ENCODE results near the gene CHRNB4.
"Not testable (repeated sequence)": the region's sequence is repeated elsewhere in the genome, so short reads cannot be mapped to it uniquely, and the experiment has no call there.

Gene CHRNB4

GRCh38 chr15:78614021-78614420, 27.0 kb downstream of the CHRNB4 start:
- DNase-seq = no peak

- DNase-seq = not testable (repeated sequence)
Measured at GRCh38 chr15:78609551-78609950, 31.5 kb downstream of the CHRNB4 start.

GRCh38 chr15:78605680-78606079, 35.3 kb downstream of the CHRNB4 start:
- no peak for DNase-seq

DNA sequence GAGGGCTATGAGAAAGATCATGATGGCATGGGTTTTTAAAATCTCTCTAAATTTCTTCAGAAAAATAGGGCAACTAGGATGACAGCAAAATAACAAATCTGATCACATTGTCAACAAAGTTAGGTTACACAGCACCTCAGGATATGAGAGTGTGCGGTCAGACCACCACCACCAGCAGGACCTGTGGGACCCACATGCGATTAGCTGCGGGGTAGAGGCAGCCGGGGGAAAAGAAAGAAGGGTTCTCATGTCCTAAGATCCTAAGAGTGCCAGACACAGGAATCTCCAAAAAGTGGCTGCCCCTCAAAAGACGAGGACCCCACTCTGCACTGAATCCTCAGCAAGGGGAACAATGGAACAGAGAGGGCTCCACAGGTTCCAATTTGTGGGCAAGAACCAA, 35.8 kb downstream of the CHRNB4 start:
- no peak for DNase-seq

GRCh38 chr15:78604420-78604819, 36.6 kb downstream of the CHRNB4 start:
- no peak for DNase-seq

DNA sequence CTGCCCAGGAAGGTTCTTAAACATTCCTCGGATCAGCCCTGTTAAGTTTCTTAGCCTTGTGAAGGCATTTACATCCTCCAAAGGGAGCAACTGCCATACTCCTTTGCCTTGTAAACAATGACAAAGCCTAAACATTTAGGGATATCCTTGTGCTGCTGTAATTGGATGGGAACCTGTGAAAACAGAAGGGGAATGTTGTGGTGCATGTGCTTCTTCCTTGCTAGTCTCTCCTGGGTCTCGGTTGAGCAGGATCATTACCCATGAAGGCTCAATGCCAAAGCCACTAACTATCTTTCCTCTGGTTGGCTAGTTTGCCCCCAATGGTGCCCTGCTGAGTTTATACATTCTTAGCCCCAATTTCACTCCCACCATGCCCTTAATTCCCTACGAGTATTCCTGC, 37.5 kb downstream of the CHRNB4 start:
- DNase-seq = no peak

DNA sequence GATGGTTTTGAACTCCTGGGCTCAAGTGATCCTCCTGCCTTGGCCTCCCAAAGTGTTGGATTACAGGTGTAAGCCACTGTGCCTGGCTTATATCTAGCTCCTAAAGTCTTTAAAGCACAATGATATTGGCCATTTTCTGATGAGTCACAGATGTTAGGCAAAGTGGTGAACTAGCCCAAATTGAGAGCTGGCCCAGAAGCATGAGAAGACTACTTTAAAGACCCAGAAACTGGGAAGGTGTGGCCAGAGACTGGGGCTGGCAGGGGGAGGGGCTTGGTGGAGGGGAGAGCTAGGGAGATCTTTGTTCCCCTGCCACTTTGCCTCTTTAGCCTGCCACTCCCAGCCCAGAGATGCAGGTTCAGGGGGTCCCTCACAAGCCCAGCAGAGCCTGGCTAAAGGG, 41.8 kb downstream of the CHRNB4 start:
- no peak for DNase-seq

GRCh38 chr15:78598348-78598747, 42.7 kb downstream of the CHRNB4 start:
- DNase-seq = no peak

- no peak for DNase-seq
Measured at GRCh38 chr15:78597583-78597982, 43.4 kb downstream of the CHRNB4 start.

DNA sequence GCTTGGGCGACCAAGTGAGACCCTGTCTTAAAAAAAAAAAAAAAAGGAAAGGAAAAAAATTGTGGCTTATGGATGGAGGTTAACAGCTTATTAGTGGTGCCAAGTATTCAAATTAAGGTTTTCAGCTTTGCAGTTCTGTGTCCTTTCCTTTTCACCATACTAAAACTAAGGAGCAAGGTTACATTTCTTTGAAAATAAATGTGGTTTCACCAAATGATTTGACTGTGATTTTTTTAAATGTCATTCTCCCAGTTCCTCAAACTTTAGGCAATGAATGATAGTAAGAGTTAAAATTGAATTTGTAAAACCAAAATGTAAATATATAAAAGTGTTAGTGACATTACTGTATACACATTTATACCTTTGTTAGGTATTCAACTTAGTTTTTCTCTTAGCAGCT, 66.1 kb downstream of the CHRNB4 start:
- no peak for DNase-seq
